ENCODE measurements around the gene MOCS1. TPM values are rescaled to one million over a fixed set of nuclear protein-coding genes. Genes with fewer than 3 reads are reported as not detected.
"Not testable (repeated sequence)": the region's sequence is repeated elsewhere in the genome, so short reads cannot be mapped to it uniquely, and the experiment has no call there.

The MOCS1 gene
- 10.4 TPM for total RNA-seq (ENCODE audit: insufficient read depth, low replicate concordance)

- peak; percentile 68 for DNase-seq (ENCODE audit: low spot score)
These were observed at the start of gene MOCS1 for GRCh38 chr6:39934131-39934757. MOCS1 (minus strand) TSS chr6:39934462; CDS start chr6:39934417, 45 bp downstream.

GRCh38 chr6:39984051-39984450 is 49.8 kb upstream of the MOCS1 start:
- DNase-seq (ENCODE audit: low spot score), result no peak

- DNase-seq (ENCODE audit: low spot score), result no peak
These were observed 48.9 kb upstream of the MOCS1 start for GRCh38 chr6:39983193-39983592.

GRCh38 chr6:39982720-39983119 is 48.5 kb upstream of the MOCS1 start:
- no peak for DNase-seq (ENCODE audit: low spot score)

- peak; percentile 71 for DNase-seq (ENCODE audit: low spot score)
These were observed 46.7 kb upstream of the MOCS1 start for GRCh38 chr6:39980839-39981580.

- DNase-seq (ENCODE audit: low spot score), result peak; percentile 1
These were observed 45.4 kb upstream of the MOCS1 start for GRCh38 chr6:39979461-39980328.

GRCh38 chr6:39978240-39978639 is 44.0 kb upstream of the MOCS1 start:
- DNase-seq (ENCODE audit: low spot score), result no peak

GRCh38 chr6:39973661-39974060 is 39.4 kb upstream of the MOCS1 start:
- no peak for DNase-seq (ENCODE audit: low spot score)

- not testable (repeated sequence) for DNase-seq (ENCODE audit: low spot score)
These were observed 38.5 kb upstream of the MOCS1 start for GRCh38 chr6:39972717-39973116.

- DNase-seq (ENCODE audit: low spot score), result not testable (repeated sequence)
These were observed 36.9 kb upstream of the MOCS1 start for GRCh38 chr6:39971131-39971530.

- no peak for DNase-seq (ENCODE audit: low spot score)
These were observed 31.5 kb upstream of the MOCS1 start for GRCh38 chr6:39965751-39966150.

GRCh38 chr6:39964530-39964929 is 30.3 kb upstream of the MOCS1 start:
- no peak for DNase-seq (ENCODE audit: low spot score)

- no peak for DNase-seq (ENCODE audit: low spot score)
These were observed 29.8 kb upstream of the MOCS1 start for GRCh38 chr6:39964094-39964493.

GRCh38 chr6:39962831-39963230 is 28.6 kb upstream of the MOCS1 start:
- DNase-seq (ENCODE audit: low spot score), result no peak

GRCh38 chr6:39961178-39961577 is 26.9 kb upstream of the MOCS1 start:
- no peak for DNase-seq (ENCODE audit: low spot score)

GRCh38 chr6:39958947-39959346 is 24.7 kb upstream of the MOCS1 start:
- DNase-seq (ENCODE audit: low spot score), result no peak

GRCh38 chr6:39956936-39957335 is 22.7 kb upstream of the MOCS1 start:
- DNase-seq (ENCODE audit: low spot score), result no peak

- no peak for DNase-seq (ENCODE audit: low spot score)
These were observed 18.9 kb upstream of the MOCS1 start for GRCh38 chr6:39953076-39953618.

GRCh38 chr6:39952167-39952566 is 17.9 kb upstream of the MOCS1 start:
- no peak for DNase-seq (ENCODE audit: low spot score)

- no peak for DNase-seq (ENCODE audit: low spot score)
These were observed 17.5 kb upstream of the MOCS1 start for GRCh38 chr6:39951716-39952115.

- no peak for DNase-seq (ENCODE audit: low spot score)
These were observed 16.9 kb upstream of the MOCS1 start for GRCh38 chr6:39951191-39951590.

GRCh38 chr6:39950125-39950720 is 16.0 kb upstream of the MOCS1 start:
- no peak for DNase-seq (ENCODE audit: low spot score)

All from umbilical cord (tissue), 2 donors.